Activated T-helper 17 cell treated with anti-CD3 and anti-CD28 coated beads, Interleukin-2, amount 50 U/mL, for 72 hours (primary cell): Measurements from ENCODE around the gene TICRR. TPM values are rescaled to one million over a fixed set of nuclear protein-coding genes. Genes with fewer than 3 reads are reported as not detected.

Experiments used
- ATAC-seq: fragments of 150-1000 bp; cut with Tn5 transposase; replicated peaks from 2 replicates; pipeline ENCODE4 v1.10.0; 2021; ENCODE audit warnings: mild to moderate bottlenecking, moderate library complexity
- H3K27ac Mint-ChIP-seq: one replicate; pipeline ENCODE4 v1.8.0; 2022; ENCODE audit warnings: mixed read lengths
- H3K27me3 Mint-ChIP-seq: one replicate; pipeline ENCODE4 v1.8.0; 2022; ENCODE audit warnings: mixed read lengths
- H3K36me3 Mint-ChIP-seq: one replicate; pipeline ENCODE4 v1.8.0; 2022; ENCODE audit warnings: low read depth, mild to moderate bottlenecking, mixed read lengths
- H3K4me1 Mint-ChIP-seq: one replicate; pipeline ENCODE4 v1.8.0; 2022; ENCODE audit warnings: mixed read lengths
- H3K4me3 Mint-ChIP-seq: one replicate; pipeline ENCODE4 v1.8.0; 2022; ENCODE audit warnings: mild to moderate bottlenecking, mixed read lengths
- H3K9me3 Mint-ChIP-seq: one replicate; pipeline ENCODE4 v1.8.0; 2022; ENCODE audit warnings: mixed read lengths
- total RNA-seq, 2 donors: library from RNA; stranded (reverse); gene quantifications; one replicate each; pipeline ENCODE4 v1.2.3, GENCODE V29; 2022

The TICRR gene
- total RNA-seq, 2 donors from 2014 or later = 15.4 to 22.7 TPM

DNA sequence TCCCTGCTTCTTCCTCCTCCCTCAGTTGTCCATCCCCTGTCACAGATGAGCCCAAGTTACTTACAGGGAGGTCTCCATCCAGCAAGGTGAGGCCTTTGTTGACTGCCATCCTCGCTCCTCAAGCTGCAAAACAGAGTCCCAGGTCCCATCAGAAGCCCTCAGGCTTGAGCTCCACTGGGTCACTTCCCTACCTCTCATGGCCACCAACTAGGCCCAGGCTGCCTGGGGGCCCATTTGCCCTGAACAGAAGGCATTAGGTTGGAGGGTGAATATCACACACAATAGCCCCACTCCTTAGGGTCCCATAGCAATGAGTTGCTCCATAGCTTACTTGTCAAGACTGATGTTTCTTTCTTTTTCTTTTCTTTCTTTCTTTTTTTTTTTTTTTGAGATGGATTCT, 102.1 kb downstream of the TICRR start:
- H3K4me1 Mint-ChIP-seq = no peaks in the 10 kb centered on the region
- H3K4me3 Mint-ChIP-seq = no peak overlapping the region
- no peak overlapping the region for H3K27ac Mint-ChIP-seq
- H3K36me3 Mint-ChIP-seq = no peaks in the 10 kb centered on the region
- H3K9me3 Mint-ChIP-seq = no peaks in the 10 kb centered on the region
- H3K27me3 Mint-ChIP-seq = no peaks in the 10 kb centered on the region
- no peak for ATAC-seq

Other genes starting within 250 kb of the TICRR start
- gene POLG, start 240.6 kb upstream of the TICRR start, total RNA-seq = 10 to 100 TPM; 76.9 to 89.7 TPM
- not detected for gene RHCG, start 78.9 kb upstream of the TICRR start, total RNA-seq
- gene KIF7, start 80.0 kb downstream of the TICRR start, total RNA-seq = under 1 TPM; 0.11 to 0.53 TPM
- 1 to 10 TPM in 1 of 2 donors, under 1 TPM in 1; 0.09 to 1.2 TPM for gene PLIN1, start 103.9 kb downstream of the TICRR start, total RNA-seq
- gene PEX11A, start 115.3 kb downstream of the TICRR start, total RNA-seq = 1 to 10 TPM; 2.1 to 5.3 TPM
- gene WDR93, start 115.3 kb downstream of the TICRR start, total RNA-seq = under 1 TPM in 1 of 2 donors, not detected in 1; 0.19 TPM
- gene MESP1, start 175.8 kb downstream of the TICRR start, total RNA-seq = 1 to 10 TPM; 2.1 to 3.7 TPM
- under 1 TPM in 1 of 2 donors, not detected in 1; 0.15 TPM for gene MESP2, start 200.9 kb downstream of the TICRR start, total RNA-seq
- under 1 TPM; 0.19 to 0.45 TPM for gene ANPEP, start 239.4 kb downstream of the TICRR start, total RNA-seq